Urinary bladder (tissue), 4 donors: ENCODE results near the gene GABRQ. TPM values are rescaled to one million over a fixed set of nuclear protein-coding genes. Genes with fewer than 3 reads are reported as not detected.
"Not testable (repeated sequence)": the region's sequence is repeated elsewhere in the genome, so short reads cannot be mapped to it uniquely, and the experiment has no call there.

Source experiments
- DNase-seq: peaks from one replicate; pipeline ENCODE4 v3.0.0-alpha.2; 2015; ENCODE audit errors: extremely low spot score
- H3K27ac ChIP-seq: one replicate; pipeline ENCODE4 v1.5.1; 2013; ENCODE audit warnings: low read depth, mild to moderate bottlenecking, moderate library complexity
- H3K36me3 ChIP-seq: one replicate; pipeline ENCODE4 v1.6.1; 2013; ENCODE audit warnings: mild to moderate bottlenecking, moderate library complexity; ENCODE audit not compliant: insufficient read depth
- H3K4me1 ChIP-seq: one replicate; pipeline ENCODE4 v1.6.1; 2013; ENCODE audit warnings: mild to moderate bottlenecking, moderate library complexity; ENCODE audit not compliant: insufficient read depth
- H3K4me3 ChIP-seq: one replicate; pipeline ENCODE4 v1.5.1; 2013; ENCODE audit warnings: low read depth, low read length
- WGBS: extraction: QIAGEN DNeasy Blood & Tissue Kit; methylation state at CpG from one replicate; pipeline ENCODE4 v1.1.7; 2013; 5-methylcytosine and 5-hydroxymethylcytosine counted together
- polyA plus RNA-seq: library from polyadenylated mRNA; stranded (reverse); fragments of 200-250 nt; gene quantifications from one replicate; pipeline ENCODE4 v1.2.3, GENCODE V29; 2013
- total RNA-seq: library from RNA; depleted of rRNA; stranded (reverse); fragments of >200 nt; gene quantifications from one replicate; pipeline ENCODE4 v1.2.3, GENCODE V29; 2014
- donor health status: healthy with polysubstance abuse.
- donor health status: healthy.

Gene GABRQ
- total and polyA plus RNA-seq, 2 donors, result 0.08 to 1.5 TPM

DNA sequence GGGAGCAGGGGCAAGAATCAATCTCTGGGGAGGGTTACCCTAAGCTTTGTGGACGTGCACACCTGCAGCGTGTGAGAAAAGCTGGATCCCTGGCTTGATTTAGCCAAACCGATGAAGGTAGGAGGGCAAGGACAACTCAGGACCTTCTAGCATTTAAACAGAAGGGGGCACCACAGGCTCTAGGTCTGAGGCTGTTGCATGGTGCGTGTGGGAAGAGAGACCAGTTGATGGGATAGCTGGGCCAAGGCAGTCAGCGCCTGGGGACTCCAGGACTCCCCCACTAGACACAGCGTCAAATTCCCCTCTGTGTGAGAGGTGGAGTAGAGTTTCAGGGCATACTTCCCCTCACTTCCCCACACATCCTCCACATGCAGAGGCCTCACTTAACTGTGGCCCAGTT lies 4.3 kb downstream of the GABRQ start:
- H3K36me3 ChIP-seq, result no peaks in the 10 kb centered on the region
- H3K27ac ChIP-seq, result no peak overlapping the region
- H3K4me3 ChIP-seq, result no peak overlapping the region
- WGBS, result 83% methylated on average over 6 of the region's 6 CpGs
- no peak for DNase-seq
- no peaks in the 10 kb centered on the region for H3K4me1 ChIP-seq

DNA sequence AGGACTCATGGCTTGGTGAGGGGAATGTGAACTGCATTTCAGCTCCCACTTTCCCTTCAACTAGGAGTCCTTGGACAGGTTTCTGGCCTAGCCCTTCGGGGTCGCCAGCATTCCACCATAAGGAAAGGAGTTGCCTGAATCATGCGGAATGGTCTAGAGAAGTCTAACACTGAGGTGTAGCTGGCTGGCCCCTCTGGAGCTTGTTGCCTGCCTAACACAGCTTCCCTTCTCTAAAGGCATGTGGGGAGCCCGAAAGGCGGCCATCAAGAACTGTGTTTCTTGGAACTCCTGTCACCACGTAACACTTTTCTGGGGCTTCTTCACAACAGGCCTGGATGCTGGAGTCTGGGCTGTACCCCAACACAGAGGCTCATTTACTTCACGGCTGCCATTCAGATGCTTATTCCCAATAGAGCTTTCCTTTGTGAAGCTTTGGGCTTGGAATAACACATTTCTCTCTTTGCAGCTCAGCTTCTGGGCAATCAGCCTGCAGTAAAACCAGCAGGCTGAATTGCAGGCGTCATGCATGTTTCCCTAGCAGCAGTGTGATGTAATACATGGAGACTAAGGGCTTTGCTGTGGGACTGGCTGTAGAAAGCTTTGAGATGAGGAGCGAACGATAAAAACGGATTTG lies 5.4 kb downstream of the GABRQ start:
- no peak overlapping the region for H3K27ac ChIP-seq
- no peaks in the 10 kb centered on the region for H3K4me1 ChIP-seq
- 84% methylated on average over 11 of the region's 11 CpGs for WGBS
- no peak for DNase-seq
- H3K36me3 ChIP-seq, result no peaks in the 10 kb centered on the region
- H3K4me3 ChIP-seq, result no peak overlapping the region

- no peak overlapping the region for H3K4me3 ChIP-seq
- 91% methylated on average over 12 of the region's 12 CpGs for WGBS
- DNase-seq, result no peak
- H3K27ac ChIP-seq, result no peak overlapping the region
- no peaks in the 10 kb centered on the region for H3K36me3 ChIP-seq
- no peaks in the 10 kb centered on the region for H3K4me1 ChIP-seq
These were observed 9.3 kb downstream of the GABRQ start for GRCh38 chrX:152646961-152647360.

- 94% methylated on average over 5 of the region's 5 CpGs for WGBS
- DNase-seq, result no peak
- H3K27ac ChIP-seq, result no peak overlapping the region
- H3K4me3 ChIP-seq, result no peak overlapping the region
- no peaks in the 10 kb centered on the region for H3K4me1 ChIP-seq
- no peaks in the 10 kb centered on the region for H3K36me3 ChIP-seq
These were observed 10.3 kb downstream of the GABRQ start for GRCh38 chrX:152647978-152648377.

DNA sequence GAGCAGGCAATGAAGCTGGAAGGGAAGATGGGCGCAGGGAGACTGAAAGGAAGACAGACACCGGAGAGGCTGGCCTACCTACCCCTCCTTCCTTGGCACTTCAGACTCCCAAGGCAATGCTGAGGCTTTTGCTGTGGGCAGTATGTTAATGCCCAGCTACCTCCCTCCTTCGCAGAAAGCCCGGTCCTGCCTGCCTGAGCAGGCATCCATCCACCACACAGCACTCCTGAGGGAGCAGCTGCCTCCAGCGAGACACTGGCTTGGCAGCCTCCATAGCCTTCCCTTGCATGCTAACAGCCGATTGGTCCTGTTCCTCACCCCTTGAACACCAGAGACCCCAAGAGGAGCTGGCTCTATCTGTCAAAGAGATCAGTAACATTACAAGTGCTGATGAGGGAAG lies 14.4 kb downstream of the GABRQ start:
- H3K36me3 ChIP-seq, result no peaks in the 10 kb centered on the region
- DNase-seq, result no peak
- H3K27ac ChIP-seq, result no peak overlapping the region
- no peaks in the 10 kb centered on the region for H3K4me1 ChIP-seq
- WGBS, result 96% methylated on average over 6 of the region's 6 CpGs
- no peak overlapping the region for H3K4me3 ChIP-seq

DNA sequence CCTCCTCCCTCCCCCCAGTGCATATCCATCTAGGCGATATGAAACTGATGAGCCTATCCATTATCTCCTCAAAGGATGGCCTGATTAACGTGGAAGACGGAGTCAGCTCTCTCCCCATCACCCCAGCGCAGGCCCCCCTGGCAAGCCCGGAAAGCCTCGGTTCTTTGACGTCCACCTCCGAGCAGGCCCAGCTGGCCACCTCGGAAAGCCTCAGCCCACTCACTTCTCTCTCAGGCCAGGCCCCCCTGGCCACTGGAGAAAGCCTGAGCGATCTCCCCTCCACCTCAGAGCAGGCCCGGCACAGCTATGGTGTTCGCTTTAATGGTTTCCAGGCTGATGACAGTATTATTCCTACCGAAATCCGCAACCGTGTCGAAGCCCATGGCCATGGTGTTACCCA lies 14.8 kb downstream of the GABRQ start:
- no peak for DNase-seq
- Histone ChIP-seq H3K4me3 (no peak overlapping the region), H3K27ac (no peak overlapping the region), H3K36me3 (no peaks in the 10 kb centered on the region), H3K4me1 (no peaks in the 10 kb centered on the region)
- 92% methylated on average over 16 of the region's 16 CpGs for WGBS

DNA sequence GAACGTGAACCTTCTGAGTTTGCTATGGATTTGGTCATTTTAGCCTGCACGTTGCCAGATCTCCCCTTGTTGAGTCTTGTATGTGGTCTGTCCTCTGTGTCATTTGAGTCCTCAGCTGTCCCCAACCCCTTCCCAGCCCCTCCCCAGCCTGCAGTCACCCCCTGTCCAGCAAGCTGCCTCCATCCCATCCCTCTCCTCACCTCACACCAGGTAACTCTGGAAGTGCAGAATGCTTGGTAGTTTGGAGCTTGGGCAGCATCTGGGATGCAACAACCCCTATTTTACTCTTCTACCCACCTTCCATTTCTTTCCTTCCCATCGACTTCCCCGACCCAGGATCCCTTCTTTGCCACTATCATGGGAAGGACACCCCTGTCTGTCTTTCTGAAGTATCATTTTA lies 18.4 kb downstream of the GABRQ start:
- WGBS, result 87% methylated on average over 4 of the region's 4 CpGs
- Histone ChIP-seq H3K4me1 (no peaks in the 10 kb centered on the region), H3K27ac (no peak overlapping the region), H3K4me3 (no peak overlapping the region), H3K36me3 (no peaks in the 10 kb centered on the region)
- DNase-seq, result no peak

DNA sequence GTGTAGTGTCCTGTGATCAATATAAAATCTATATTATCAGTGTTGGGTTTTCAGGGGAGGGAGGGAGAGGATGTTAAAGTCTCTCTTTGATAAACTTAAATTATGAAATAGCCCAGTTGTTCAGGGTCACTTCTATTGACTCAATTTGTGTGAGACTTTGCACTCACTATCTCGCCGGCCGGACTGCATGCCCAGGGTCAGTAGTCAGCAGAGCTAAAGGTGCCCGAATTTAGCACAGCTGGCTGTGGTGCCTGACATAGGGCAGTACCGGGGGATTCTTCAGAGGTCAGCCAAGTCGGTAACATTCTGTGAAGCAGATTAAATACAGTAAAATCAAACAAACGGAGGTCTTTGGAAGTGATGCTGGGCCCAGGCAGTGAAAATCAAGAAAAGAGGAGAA lies 19.2 kb downstream of the GABRQ start:
- no peaks in the 10 kb centered on the region for H3K4me1 ChIP-seq
- no peak overlapping the region for H3K4me3 ChIP-seq
- no peaks in the 10 kb centered on the region for H3K36me3 ChIP-seq
- DNase-seq, result no peak
- WGBS, result 94% methylated on average over 7 of the region's 7 CpGs
- no peak overlapping the region for H3K27ac ChIP-seq

DNA sequence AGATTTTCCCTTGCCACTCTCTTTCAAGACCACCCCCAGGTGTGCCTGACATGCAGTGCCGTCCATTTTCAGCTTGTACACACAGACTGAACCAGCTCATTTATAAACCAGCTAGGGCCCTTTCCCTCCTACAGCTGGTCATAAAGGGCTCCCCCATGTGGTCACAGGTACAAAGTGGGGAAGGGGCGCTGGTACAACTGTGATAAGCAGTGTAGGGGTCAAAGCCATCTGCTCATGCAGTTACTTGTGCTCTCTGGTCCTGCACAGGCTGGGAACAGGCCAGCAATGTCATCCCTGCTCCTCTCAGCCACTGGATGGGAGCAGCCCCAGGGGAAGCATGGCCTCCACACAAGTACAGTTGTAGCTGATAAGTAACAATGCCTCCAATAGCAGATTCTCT lies 20.6 kb downstream of the GABRQ start:
- no peaks in the 10 kb centered on the region for H3K36me3 ChIP-seq
- 48% methylated on average over 2 of the region's 2 CpGs for WGBS
- DNase-seq, result no peak

DNA sequence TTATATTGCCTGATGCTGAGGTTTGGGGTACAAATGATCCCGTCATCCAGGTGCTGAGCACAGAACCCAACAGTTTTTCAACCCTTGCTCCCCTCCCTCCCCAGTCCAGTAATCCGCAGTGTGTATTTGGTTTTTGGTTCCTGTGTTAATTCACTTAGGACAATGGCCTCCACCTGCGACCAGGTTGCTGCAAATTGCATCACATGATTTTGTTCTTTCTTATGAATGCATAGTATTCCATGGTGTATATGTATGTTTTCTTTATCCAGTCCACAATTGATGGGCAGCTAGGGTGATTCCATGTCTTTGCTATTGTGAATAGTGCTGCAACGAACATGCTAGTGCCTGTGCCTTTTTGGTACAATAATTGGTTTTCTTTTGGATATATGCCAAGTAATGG lies 25.4 kb downstream of the GABRQ start:
- no peak for DNase-seq
- WGBS, result 61% methylated on average over 4 of the region's 4 CpGs
- H3K4me3 ChIP-seq, result no peak overlapping the region
- H3K4me1 ChIP-seq, result no peaks in the 10 kb centered on the region
- no peak overlapping the region for H3K27ac ChIP-seq
- no peaks in the 10 kb centered on the region for H3K36me3 ChIP-seq

More for the DNA sequence above, 20.6 kb downstream of the GABRQ start:
- Histone ChIP-seq H3K27ac (no peak overlapping the region), H3K4me1 (no peaks in the 10 kb centered on the region), H3K4me3 (no peak overlapping the region)

DNA sequence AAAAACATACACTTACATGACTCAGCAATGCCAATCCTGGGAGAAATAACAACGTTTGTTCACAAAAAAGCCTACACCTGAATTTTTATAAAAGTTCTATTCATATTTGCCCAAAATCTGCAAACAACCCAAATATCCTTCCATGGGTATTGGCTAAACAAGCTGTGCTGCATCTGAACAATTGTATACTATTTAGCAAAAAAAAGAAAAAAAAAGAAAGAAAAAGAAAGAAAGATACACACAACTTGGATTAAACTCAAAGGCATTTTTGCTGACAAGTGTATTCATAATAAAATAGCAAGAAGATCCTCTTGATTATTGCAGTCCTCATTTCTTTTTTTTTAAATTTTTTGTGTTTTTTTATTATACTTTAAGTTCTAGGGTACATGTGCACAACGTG lies 36.4 kb downstream of the GABRQ start:
- Histone ChIP-seq H3K36me3 (no peaks in the 10 kb centered on the region), H3K27ac (no peak overlapping the region), H3K4me1 (no peaks in the 10 kb centered on the region), H3K4me3 (no peak overlapping the region)
- 80% methylated on average over 2 of the region's 2 CpGs for WGBS
- DNase-seq, result no peak

- H3K4me1 ChIP-seq, DNase-seq, H3K4me3 ChIP-seq, H3K36me3 ChIP-seq, H3K27ac ChIP-seq: not testable (repeated sequence)
- 89% methylated on average over 3 of the region's 3 CpGs for WGBS
These were observed 37.0 kb downstream of the GABRQ start for GRCh38 chrX:152674652-152675051.

- not testable (repeated sequence) for H3K36me3 ChIP-seq, DNase-seq, H3K4me3 ChIP-seq, H3K27ac ChIP-seq, H3K4me1 ChIP-seq
- no CpG with 5 or more reads among the region's 3 CpGs for WGBS
These were observed 43.3 kb downstream of the GABRQ start for GRCh38 chrX:152681012-152681411.

DNA sequence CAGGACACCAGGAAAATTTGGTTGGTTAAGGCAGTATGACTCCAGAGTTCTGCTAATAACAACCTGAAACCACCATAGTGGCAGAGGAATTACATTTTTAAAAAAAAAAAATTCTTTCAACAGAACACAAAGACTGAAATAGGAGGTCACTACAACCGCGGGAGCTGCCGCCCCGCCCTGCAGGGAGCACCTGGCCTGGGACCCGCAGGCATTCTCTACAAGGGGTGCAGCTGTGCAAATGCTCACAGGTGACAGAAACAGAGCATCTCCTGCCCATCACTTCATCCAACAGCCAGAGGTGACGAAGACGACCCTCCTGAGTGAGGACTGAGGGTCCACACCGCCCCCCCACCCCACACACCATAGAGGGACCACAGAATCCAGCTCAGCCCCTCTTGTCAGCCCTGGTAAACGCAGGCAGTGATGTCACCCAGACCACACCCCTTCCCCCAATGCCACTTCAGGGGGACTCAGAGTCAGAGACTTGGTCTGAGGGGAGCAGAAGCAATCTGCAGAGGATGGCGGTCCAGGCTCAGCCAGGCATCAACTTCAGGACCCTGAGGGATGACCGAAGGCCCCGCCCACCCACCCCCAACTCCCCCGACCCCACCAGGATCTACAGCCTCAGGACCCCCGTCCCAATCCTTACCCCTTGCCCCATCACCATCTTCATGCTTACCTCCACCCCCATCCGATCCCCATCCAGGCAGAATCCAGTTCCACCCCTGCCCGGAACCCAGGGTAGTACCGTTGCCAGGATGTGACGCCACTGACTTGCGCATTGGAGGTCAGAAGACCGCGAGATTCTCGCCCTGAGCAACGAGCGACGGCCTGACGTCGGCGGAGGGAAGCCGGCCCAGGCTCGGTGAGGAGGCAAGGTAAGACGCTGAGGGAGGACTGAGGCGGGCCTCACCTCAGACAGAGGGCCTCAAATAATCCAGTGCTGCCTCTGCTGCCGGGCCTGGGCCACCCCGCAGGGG lies 60.5 kb downstream of the GABRQ start, which contains the start of gene MAGEA3:
Gene MAGEA3 (plus strand): TSS at position 843 of the 980 bp plus-strand sequence. CDS start 2,039 bp downstream, outside the sequence.
- 86% methylated on average over 5 of the region's 34 CpGs for WGBS
- not testable (repeated sequence) for H3K4me3 ChIP-seq, H3K4me1 ChIP-seq, DNase-seq, H3K36me3 ChIP-seq, H3K27ac ChIP-seq
